HFFc6 (cell line): ENCODE measurements around the gene TMEM91. TPM values are rescaled to one million over a fixed set of nuclear protein-coding genes. Genes with fewer than 3 reads are reported as not detected.
"Not testable (repeated sequence)": the region's sequence is repeated elsewhere in the genome, so short reads cannot be mapped to it uniquely, and the experiment has no call there.

Experiments
- DNase-seq: peaks from one replicate; pipeline ENCODE4 v3.0.0-alpha.2; 2018
- H3K27ac Mint-ChIP-seq: 2 replicates; pipeline ENCODE4 v1.8.0; 2020; ENCODE audit warnings: mild to moderate bottlenecking, mixed read lengths
- H3K27me3 Mint-ChIP-seq: 2 replicates; pipeline ENCODE4 v1.8.0; 2021; ENCODE audit warnings: mild to moderate bottlenecking, moderate library complexity, mixed read lengths; ENCODE audit not compliant: insufficient read depth
- H3K36me3 Mint-ChIP-seq: 2 replicates; pipeline ENCODE4 v1.8.0; 2021; ENCODE audit warnings: low read depth, mixed read lengths
- H3K4me1 Mint-ChIP-seq: 2 replicates; pipeline ENCODE4 v1.8.0; 2020; ENCODE audit warnings: low read depth, mixed read lengths
- H3K4me3 Mint-ChIP-seq: 2 replicates; pipeline ENCODE4 v1.8.0; 2020; ENCODE audit warnings: mild to moderate bottlenecking, moderate library complexity, mixed read lengths
- H3K9me3 Mint-ChIP-seq: 2 replicates; pipeline ENCODE4 v1.8.0; 2020; ENCODE audit warnings: mild to moderate bottlenecking, mixed read lengths
- CTCF ChIP-seq: fragments of 200-600 bp; sonication (generic); IDR thresholded peaks from 2 replicates; pipeline ENCODE4 v1.5.0; 2021; ENCODE audit warnings: antibody characterized with exemption, mild to moderate bottlenecking
- total RNA-seq, 6 experiments: library from RNA; stranded (reverse); fragmentation: NEBNext Ultra II Directional; extraction: Animal tissue kit (Norgen Biotek cat#: 25700); gene quantifications; 2 replicates in 1 of 6; 3 replicates in 5 of 6; pipeline ENCODE4 v1.2.3, GENCODE V29; 2021

TMEM91 gene
- total RNA-seq, 6 experiments from 2014 or later = 1.4 to 2.6 (median 1.7) TPM

DNA sequence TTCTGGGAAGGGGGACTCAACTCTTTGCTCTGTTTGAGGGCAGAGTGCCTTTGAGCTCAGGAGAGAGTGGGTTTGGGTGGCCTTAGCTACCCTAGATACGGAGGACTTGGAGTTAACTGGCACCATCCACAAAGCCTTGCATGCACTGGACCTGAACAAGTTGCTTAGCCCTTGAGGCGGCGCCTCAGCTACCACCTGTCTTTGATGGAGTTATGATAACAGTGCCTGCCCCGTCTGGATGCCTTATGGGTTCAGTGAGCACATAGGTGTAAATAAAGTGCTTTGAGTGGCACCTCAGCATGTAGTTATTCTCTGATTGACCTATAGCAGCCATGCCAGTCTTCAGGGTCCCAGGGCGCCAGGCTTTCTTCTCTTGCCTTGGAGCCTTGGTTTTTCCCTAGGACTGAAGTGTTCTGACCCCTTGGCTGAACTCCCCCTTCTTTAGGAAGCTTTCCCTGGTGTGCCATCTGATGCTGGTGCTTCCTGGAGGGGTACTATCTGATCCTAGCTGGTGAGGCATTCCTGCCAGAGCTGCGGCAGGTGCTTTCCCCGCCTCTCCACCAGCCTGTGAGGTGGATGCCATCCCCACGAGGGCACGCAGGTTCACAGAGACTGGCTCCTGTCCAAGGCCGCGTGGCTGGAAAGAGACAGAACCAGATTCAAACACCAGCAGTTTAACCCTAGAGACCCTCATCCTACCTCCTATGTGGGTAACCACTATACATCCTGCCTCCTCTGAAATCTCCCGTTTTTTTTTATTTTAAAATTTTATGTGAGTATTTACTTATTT is 27.0 kb downstream of the TMEM91 start:
- DNase-seq = no peak
- Mint-ChIP-seq H3K4me3 (no peak overlapping the region), H3K27ac (no peak overlapping the region), H3K27me3 (no peaks in the 10 kb centered on the region; the same call in 1 of the 2 replicates), H3K4me1 (peaks cover 22% of the 10 kb centered on the region), H3K36me3 (no peaks in the 10 kb centered on the region), H3K9me3 (no peaks in the 10 kb centered on the region)
- TF ChIP-seq CTCF = no peak

DNA sequence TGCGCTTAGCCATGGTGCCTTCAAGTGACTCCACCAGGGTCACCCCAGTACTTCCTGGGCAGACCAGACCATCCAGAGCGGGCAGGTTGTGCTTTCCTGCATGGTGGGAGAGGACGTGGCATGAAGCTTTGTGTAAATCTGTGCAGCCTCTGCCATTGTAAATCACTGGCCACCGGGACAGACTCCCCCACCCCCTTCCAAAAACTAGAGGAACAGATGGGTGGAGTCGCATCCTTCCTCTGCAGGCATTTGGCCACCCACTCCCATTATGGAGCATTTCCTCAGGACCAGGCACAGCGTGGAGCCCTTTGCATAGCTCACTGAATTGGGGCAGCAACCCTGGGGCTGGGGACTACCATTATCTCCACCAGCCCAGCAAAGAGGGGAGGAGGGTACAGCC is 29.4 kb downstream of the TMEM91 start:
- Mint-ChIP-seq H3K9me3 (no peaks in the 10 kb centered on the region), H3K27me3 (no peaks in the 10 kb centered on the region; the same call in 1 of the 2 replicates), H3K27ac (no peak overlapping the region), H3K36me3 (no peaks in the 10 kb centered on the region), H3K4me1 (peaks cover 16% of the 10 kb centered on the region), H3K4me3 (no peak overlapping the region)
- TF ChIP-seq CTCF = no peak
- DNase-seq = no peak

DNA sequence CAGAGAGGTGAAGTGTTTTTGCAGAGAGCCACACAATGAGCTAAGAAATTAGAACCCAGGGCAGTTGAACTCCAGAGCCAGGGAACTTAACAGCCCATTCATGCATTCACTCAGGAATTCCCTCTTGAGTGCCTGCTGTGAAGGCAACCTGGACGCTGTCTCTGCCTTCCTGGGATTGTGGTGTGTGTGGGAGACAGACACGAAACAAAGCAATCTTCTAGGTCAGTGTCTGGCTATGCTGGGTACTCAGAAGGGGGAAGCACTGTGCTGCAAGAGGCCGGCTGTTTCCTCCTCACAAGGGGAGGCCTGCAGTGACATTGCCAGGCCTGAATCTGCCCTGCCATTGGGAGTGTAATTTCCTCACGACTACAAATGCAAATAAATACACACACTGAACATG is 30.9 kb downstream of the TMEM91 start:
- Mint-ChIP-seq H3K36me3 (no peaks in the 10 kb centered on the region), H3K9me3 (no peaks in the 10 kb centered on the region), H3K27me3 (no peaks in the 10 kb centered on the region; the same call in 1 of the 2 replicates), H3K4me1 (peaks cover 8% of the 10 kb centered on the region), H3K27ac (no peak overlapping the region), H3K4me3 (no peak overlapping the region)
- no peak for DNase-seq
- TF ChIP-seq CTCF = no peak

- Mint-ChIP-seq H3K27me3 (peaks cover 2% of the 10 kb centered on the region), H3K9me3 (no peaks in the 10 kb centered on the region)
Measured at GRCh38 chr19:41408256-41408655, 31.9 kb downstream of the TMEM91 start.

DNA sequence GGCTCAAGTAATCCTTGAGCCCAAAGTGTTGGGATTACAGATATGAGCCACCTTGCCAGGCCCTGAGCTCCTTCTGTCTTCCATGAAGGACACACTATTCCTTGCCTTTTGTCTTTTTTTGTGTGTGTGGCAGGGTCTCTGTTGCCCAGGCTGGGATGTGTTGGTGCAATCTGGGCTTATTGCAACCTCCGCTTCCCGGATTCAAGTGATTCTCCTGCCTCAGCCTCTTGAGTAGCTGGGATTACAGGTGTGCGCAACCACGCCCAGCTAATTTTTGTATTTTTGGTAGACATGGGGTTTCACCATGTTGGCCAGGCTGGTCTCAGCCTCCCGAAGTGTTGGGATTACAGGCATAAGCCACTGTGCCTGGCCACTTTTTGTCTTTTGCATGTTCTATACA is 32.5 kb downstream of the TMEM91 start:
- H3K27ac Mint-ChIP-seq, H3K9me3 Mint-ChIP-seq, H3K4me1 Mint-ChIP-seq, H3K27me3 Mint-ChIP-seq, H3K36me3 Mint-ChIP-seq, DNase-seq, H3K4me3 Mint-ChIP-seq: not testable (repeated sequence)

More at GRCh38 chr19:41408256-41408655, 31.9 kb downstream of the TMEM91 start:
- Mint-ChIP-seq H3K36me3 (no peaks in the 10 kb centered on the region), H3K27ac (no peak overlapping the region), H3K4me1 (peaks cover 8% of the 10 kb centered on the region), H3K4me3 (no peak overlapping the region)
- no peak for TF ChIP-seq CTCF
- DNase-seq = no peak

- Mint-ChIP-seq H3K4me3 (no peak overlapping the region), H3K27ac (no peak overlapping the region)
- no peak for DNase-seq
Measured at GRCh38 chr19:41409288-41409687, 33.0 kb downstream of the TMEM91 start.

More at GRCh38 chr19:41409288-41409687, 33.0 kb downstream of the TMEM91 start:
- no peak for TF ChIP-seq CTCF
- H3K9me3 Mint-ChIP-seq = no peaks in the 10 kb centered on the region
- H3K36me3 Mint-ChIP-seq = peaks cover 9% of the 10 kb centered on the region; the same call in 1 of the 2 replicates
- peaks cover 2% of the 10 kb centered on the region for H3K27me3 Mint-ChIP-seq
- H3K4me1 Mint-ChIP-seq = peaks cover 8% of the 10 kb centered on the region
